Suprapubic skin (tissue), 4 donors: ENCODE results near the gene KIAA0513. TPM values are rescaled to one million over a fixed set of nuclear protein-coding genes. Genes with fewer than 3 reads are reported as not detected.

Source experiments
- DNase-seq, 2 donors: peaks; one replicate each; pipeline ENCODE4 v3.0.0-alpha.2; 2019; ENCODE audit warnings: low spot score in 2 of 2
- H3K27ac ChIP-seq: fragments of 200-600 bp; sonication (generic); one replicate; pipeline ENCODE4 v1.5.1; 2019
- H3K27me3 ChIP-seq: fragments of 200-600 bp; sonication (generic); one replicate; pipeline ENCODE4 v1.5.1; 2019
- H3K36me3 ChIP-seq: fragments of 200-600 bp; sonication (generic); one replicate; pipeline ENCODE4 v1.5.1; 2019
- H3K4me1 ChIP-seq: fragments of 200-600 bp; sonication (generic); one replicate; pipeline ENCODE4 v1.5.1; 2019
- H3K4me3 ChIP-seq: fragments of 200-600 bp; sonication (generic); one replicate; pipeline ENCODE4 v1.5.1; 2019; ENCODE audit warnings: mild to moderate bottlenecking
- H3K9me3 ChIP-seq: fragments of 200-600 bp; sonication (generic); one replicate; pipeline ENCODE4 v1.5.1; 2019
- EP300 ChIP-seq: sonication (generic); formaldehyde crosslinking; IDR thresholded peaks from one replicate; pipeline ENCODE4 v1.6.1; 2017; ENCODE audit warnings: antibody characterized with exemption
- POLR2A ChIP-seq, 2 donors: fragments of 450-650 bp; IDR thresholded peaks; one replicate each; pipeline ENCODE4 v1.6.1; 2017; ENCODE audit warnings: antibody characterized with exemption in 2 of 2, mild to moderate bottlenecking in 2 of 2, moderate library complexity in 2 of 2
- POLR2AphosphoS5 ChIP-seq, 3 donors: sonication (generic); formaldehyde crosslinking; IDR thresholded peaks; one replicate each; pipeline ENCODE4 v1.6.1; 2017; ENCODE audit warnings: antibody characterized with exemption in 3 of 3
- WGBS: methylation state at CpG from one replicate; pipeline ENCODE4 v1.1.5; 2018; 5-methylcytosine and 5-hydroxymethylcytosine counted together
- total RNA-seq, 4 donors: library from RNA; depleted of rRNA; stranded (reverse); fragments of >200 nt; gene quantifications; one replicate each; pipeline ENCODE4 v1.1.0, GENCODE V29; 2016
- TF ChIP-seq, protein P1 (sequence below), 2 donors: fragments of 200-600 bp in 1 of 2; fragments of 450-650 bp in 1 of 2; sonication (generic) in 1 of 2; IDR thresholded peaks; one replicate each; pipeline ENCODE4 v1.5.1; 2016 to 2019; ENCODE audit warnings: antibody characterized with exemption in 2 of 2, mild to moderate bottlenecking in 1 of 2, moderate library complexity in 1 of 2

Gene KIAA0513
- total RNA-seq, 4 donors from 2014 or later, result 23.7 to 32.3 (median 26.6) TPM

DNA sequence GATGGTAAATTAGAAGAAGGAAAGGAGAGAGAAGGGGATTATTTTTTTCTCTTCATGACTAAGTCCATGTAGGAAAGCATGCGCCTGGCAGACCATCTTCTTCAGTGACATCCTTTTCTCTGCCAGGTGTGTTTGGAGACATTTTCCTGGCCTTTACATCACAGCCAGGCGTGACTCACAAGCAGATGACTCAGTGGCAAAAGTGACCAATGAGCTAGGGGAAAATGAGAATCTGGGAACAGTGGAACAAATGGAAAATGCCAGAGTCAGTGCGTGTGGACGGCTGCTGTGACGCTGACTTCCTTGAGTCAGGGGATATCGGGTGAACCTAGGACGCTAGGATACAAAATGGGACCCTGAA lies 9.4 kb downstream of the KIAA0513 start:
- Histone ChIP-seq H3K4me3 (no peak overlapping the region), H3K27ac (no peak overlapping the region), H3K9me3 (no peaks in the 10 kb centered on the region), H3K27me3 (no peaks in the 10 kb centered on the region), H3K36me3 (peaks cover 9% of the 10 kb centered on the region), H3K4me1 (peaks cover 3% of the 10 kb centered on the region)
- DNase-seq, result no peak
- WGBS, result 84% methylated on average over 7 of the region's 7 CpGs
- TF ChIP-seq, protein P1, sequence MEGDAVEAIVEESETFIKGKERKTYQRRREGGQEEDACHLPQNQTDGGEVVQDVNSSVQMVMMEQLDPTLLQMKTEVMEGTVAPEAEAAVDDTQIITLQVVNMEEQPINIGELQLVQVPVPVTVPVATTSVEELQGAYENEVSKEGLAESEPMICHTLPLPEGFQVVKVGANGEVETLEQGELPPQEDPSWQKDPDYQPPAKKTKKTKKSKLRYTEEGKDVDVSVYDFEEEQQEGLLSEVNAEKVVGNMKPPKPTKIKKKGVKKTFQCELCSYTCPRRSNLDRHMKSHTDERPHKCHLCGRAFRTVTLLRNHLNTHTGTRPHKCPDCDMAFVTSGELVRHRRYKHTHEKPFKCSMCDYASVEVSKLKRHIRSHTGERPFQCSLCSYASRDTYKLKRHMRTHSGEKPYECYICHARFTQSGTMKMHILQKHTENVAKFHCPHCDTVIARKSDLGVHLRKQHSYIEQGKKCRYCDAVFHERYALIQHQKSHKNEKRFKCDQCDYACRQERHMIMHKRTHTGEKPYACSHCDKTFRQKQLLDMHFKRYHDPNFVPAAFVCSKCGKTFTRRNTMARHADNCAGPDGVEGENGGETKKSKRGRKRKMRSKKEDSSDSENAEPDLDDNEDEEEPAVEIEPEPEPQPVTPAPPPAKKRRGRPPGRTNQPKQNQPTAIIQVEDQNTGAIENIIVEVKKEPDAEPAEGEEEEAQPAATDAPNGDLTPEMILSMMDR (IDR thresholded peaks at IDR 0.05), result no peak
- TF ChIP-seq POLR2A (IDR thresholded peaks at IDR 0.05), result no peak
- TF ChIP-seq POLR2AphosphoS5 (IDR thresholded peaks at IDR 0.05), result no peak
- no peak for TF ChIP-seq EP300

DNA sequence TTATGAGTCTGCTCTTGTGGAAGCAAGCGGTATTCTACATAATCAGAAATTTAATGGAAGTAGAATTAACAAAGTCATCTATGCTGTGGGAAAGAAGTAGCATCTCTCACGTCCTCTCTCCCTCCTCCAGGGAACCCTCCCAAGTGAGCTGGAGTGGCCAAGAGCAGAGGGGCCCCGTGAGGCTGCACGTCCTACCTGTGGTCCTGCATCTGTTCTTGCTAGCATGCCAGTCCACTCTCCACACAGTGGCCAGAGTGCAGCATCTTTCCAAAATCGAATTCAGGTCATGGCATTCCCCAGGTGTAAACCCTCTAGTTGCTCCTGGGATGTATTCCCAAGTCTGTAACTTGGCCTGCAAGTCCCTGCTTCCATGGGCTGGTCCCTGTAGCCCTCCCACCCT lies 10.1 kb downstream of the KIAA0513 start:
- H3K4me3 ChIP-seq, result no peak overlapping the region
- H3K27me3 ChIP-seq, result no peaks in the 10 kb centered on the region
- peaks cover 5% of the 10 kb centered on the region for H3K36me3 ChIP-seq
- no peak overlapping the region for H3K27ac ChIP-seq
- DNase-seq, result no peak
- H3K4me1 ChIP-seq, result peaks cover 3% of the 10 kb centered on the region
- H3K9me3 ChIP-seq, result no peaks in the 10 kb centered on the region
- WGBS, result 78% methylated on average over 5 of the region's 5 CpGs
- TF ChIP-seq, protein P1 (IDR thresholded peaks at IDR 0.05), result no peak
- TF ChIP-seq POLR2AphosphoS5 (IDR thresholded peaks at IDR 0.05) (no peak), EP300 (no peak), POLR2A (IDR thresholded peaks at IDR 0.05) (no peak)

DNA sequence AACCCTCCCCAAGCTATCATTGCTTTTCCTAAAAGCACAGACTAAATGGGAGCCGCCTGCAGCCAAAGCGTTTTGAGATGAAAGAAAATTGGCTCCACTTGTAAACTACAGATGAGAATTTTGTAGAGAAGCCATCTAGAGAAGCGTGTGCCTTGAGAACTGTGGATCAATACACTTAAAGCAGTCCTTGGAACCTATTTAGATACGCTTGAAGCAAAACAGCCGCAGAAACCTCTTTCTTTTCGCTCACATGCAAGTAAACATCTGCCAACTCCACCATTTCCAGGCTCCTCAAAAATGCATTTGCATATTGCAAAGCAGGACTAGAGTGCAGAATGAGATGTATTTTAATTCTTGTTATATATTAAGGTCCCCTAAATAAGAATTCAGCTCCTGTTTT lies 13.1 kb downstream of the KIAA0513 start:
- H3K27me3 ChIP-seq, result no peaks in the 10 kb centered on the region
- H3K4me1 ChIP-seq, result no peaks in the 10 kb centered on the region
- TF ChIP-seq, protein P1 (IDR thresholded peaks at IDR 0.05), result no peak
- TF ChIP-seq POLR2AphosphoS5 (IDR thresholded peaks at IDR 0.05), result no peak
- H3K36me3 ChIP-seq, result no peaks in the 10 kb centered on the region
- DNase-seq, result no peak
- WGBS, result 74% methylated on average over 6 of the region's 6 CpGs
- no peaks in the 10 kb centered on the region for H3K9me3 ChIP-seq
- no peak overlapping the region for H3K4me3 ChIP-seq
- no peak overlapping the region for H3K27ac ChIP-seq

DNA sequence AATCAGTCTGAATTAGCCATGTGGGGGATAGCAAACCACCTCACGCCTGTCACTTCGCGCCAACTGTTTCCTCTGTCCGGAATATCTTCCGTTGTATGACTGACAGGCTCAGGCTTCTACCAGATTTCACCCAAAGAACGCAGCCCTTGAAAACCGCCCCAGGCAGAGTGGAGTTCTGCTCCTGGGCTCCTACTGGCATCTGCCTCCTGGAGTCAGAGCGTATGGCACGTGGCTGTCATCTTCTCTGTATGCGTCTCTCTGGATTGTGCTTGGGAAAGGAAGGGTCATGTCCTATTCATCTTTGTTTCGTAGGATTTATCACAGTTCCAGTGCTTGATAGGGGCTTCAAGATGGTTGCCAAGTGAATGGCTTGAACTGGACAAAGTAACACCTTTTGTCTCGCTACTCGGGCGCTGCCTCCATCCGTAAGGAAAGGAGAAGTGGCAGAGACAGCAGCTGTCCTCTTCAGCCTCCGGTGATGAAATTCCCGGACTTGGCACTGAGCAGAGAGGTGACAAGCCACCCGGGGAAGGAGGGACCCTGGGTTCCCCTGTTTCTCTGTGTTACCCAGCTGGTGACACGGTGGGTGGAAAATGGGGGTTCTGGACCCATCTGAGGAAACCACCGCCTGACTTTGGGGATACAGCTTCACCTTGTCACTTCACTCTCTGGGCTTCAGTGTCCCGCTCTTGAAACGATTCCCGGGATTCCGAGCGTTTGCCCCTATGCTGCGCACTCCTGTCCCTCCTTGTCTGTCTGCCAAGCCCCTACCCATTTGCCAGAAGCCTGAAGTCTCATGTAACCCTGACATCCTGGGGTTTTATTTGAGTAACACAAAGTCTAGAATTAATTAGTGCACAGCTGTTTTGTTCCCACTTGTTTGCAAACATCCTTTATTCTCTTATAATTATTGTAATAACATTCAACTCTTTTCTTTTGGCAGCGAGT lies 13.9 kb downstream of the KIAA0513 start:
- H3K36me3 ChIP-seq, result no peaks in the 10 kb centered on the region
- TF ChIP-seq, protein P1 (IDR thresholded peaks at IDR 0.05), result no peak
- no peak for TF ChIP-seq EP300
- no peak for TF ChIP-seq POLR2AphosphoS5 (IDR thresholded peaks at IDR 0.05)
- TF ChIP-seq POLR2A (IDR thresholded peaks at IDR 0.05), result no peak
- no peak for DNase-seq
- H3K27me3 ChIP-seq, result no peaks in the 10 kb centered on the region
- H3K4me1 ChIP-seq, result no peaks in the 10 kb centered on the region
- no peak overlapping the region for H3K27ac ChIP-seq
- 84% methylated on average over 27 of the region's 27 CpGs for WGBS
- no peak overlapping the region for H3K4me3 ChIP-seq
- H3K9me3 ChIP-seq, result no peaks in the 10 kb centered on the region

DNA sequence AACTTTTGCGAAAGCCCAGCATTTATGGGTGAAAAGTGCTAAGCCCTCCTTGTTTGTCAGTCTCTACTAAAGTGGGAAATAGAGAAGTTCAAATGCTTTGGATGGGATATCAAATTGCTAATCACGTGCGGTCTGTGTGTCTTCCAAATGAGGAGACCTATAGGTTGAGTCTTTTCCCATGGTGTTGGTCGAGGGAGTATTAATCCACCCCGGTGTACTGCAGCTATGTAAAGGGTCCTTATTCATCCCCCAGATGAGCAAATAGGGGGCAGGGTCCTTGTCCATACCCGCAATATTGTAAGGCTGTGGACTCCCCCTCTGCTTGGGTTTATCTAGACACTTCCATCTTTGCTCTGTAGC lies 14.6 kb downstream of the KIAA0513 start:
- TF ChIP-seq POLR2A (IDR thresholded peaks at IDR 0.05) (no peak), EP300 (no peak), POLR2AphosphoS5 (IDR thresholded peaks at IDR 0.05) (no peak)
- TF ChIP-seq, protein P1 (IDR thresholded peaks at IDR 0.05), result no peak
- no peaks in the 10 kb centered on the region for H3K36me3 ChIP-seq
- DNase-seq, result no peak
- no peaks in the 10 kb centered on the region for H3K9me3 ChIP-seq
- H3K4me3 ChIP-seq, result no peak overlapping the region
- H3K27ac ChIP-seq, result no peak overlapping the region
- H3K27me3 ChIP-seq, result no peaks in the 10 kb centered on the region
- H3K4me1 ChIP-seq, result no peaks in the 10 kb centered on the region
- 85% methylated on average over 6 of the region's 6 CpGs for WGBS
